HepG2 (cell line): ENCODE results near the gene IPO9. TPM values are rescaled to one million over a fixed set of nuclear protein-coding genes. Genes with fewer than 3 reads are reported as not detected.

ENCODE experiments used
- CHCHD3 ChIP-seq: sonication (generic); formaldehyde crosslinking; IDR thresholded peaks from 2 replicates; pipeline ENCODE4 v1.8.0; 2022; ENCODE audit warnings: mild to moderate bottlenecking, missing genetic modification reagents, moderate library complexity
- GPN1 ChIP-seq: sonication (generic); formaldehyde crosslinking; IDR thresholded peaks from 2 replicates; pipeline ENCODE4 v1.5.1; 2020; ENCODE audit warnings: missing genetic modification reagents, borderline replicate concordance
- GTF3A ChIP-seq: sonication (generic); formaldehyde crosslinking; conservative IDR thresholded peaks from 2 replicates; pipeline ENCODE4 v1.4.0; 2020; ENCODE audit warnings: mild to moderate bottlenecking, missing genetic modification reagents
- KAT7 ChIP-seq: IDR thresholded peaks from 2 replicates; pipeline ENCODE4 v1.6.1; 2018; ENCODE audit warnings: borderline replicate concordance, missing compliant biosample characterization
- NFYC ChIP-seq: IDR thresholded peaks from 2 replicates; pipeline ENCODE4 v1.6.1; 2016; ENCODE audit warnings: missing genetic modification reagents, missing compliant biosample characterization
- PAF1 ChIP-seq: IDR thresholded peaks from 2 replicates; pipeline ENCODE4 v1.6.1; 2016; ENCODE audit warnings: missing genetic modification reagents, missing compliant biosample characterization
- PHF8 ChIP-seq: sonication (generic); formaldehyde crosslinking; IDR thresholded peaks from 2 replicates; pipeline ENCODE4 v1.5.0; 2020; ENCODE audit warnings: missing genetic modification reagents
- TSC22D2 ChIP-seq: sonication (generic); formaldehyde crosslinking; IDR thresholded peaks from 2 replicates; pipeline ENCODE4 v1.5.1; 2020; ENCODE audit warnings: missing genetic modification reagents, mild to moderate bottlenecking, borderline replicate concordance
- U2AF2 ChIP-seq: fragments of 200-400 bp; formaldehyde crosslinking; IDR thresholded peaks from 2 replicates; pipeline ENCODE4 v1.6.1; 2017; ENCODE audit warnings: low read depth, mild to moderate bottlenecking, low read length
- ZNF160 ChIP-seq: sonication (generic); formaldehyde crosslinking; IDR thresholded peaks from 2 replicates; pipeline ENCODE4 v1.8.0; 2022; ENCODE audit warnings: mild to moderate bottlenecking, inconsistent platforms, missing genetic modification reagents
- ZNF30 ChIP-seq: sonication (generic); formaldehyde crosslinking; IDR thresholded peaks from 2 replicates; pipeline ENCODE4 v1.5.0; 2020; ENCODE audit warnings: mild to moderate bottlenecking, missing genetic modification reagents
- ZNF547 ChIP-seq: sonication (generic); formaldehyde crosslinking; IDR thresholded peaks from 2 replicates; pipeline ENCODE4 v1.5.1; 2020; ENCODE audit warnings: mild to moderate bottlenecking, missing genetic modification reagents
- polyA plus RNA-seq, 8 experiments: library from polyadenylated mRNA; depleted of rRNA in 3 of 8; stranded (reverse) in 7 of 8; unstranded in 1 of 8; fragments of >200 nt; fragmentation: Illumina TruSeq in 4 of 8; extraction: Trizol in 4 of 8; gene quantifications; 2 replicates each; pipeline versions ENCODE4 v1.2.1 to v1.2.3, GENCODE V29; 2011 to 2016; ENCODE audit warnings: low read depth in 4 of 8, missing spikeins in 1 of 8, mixed read lengths in 1 of 8; ENCODE audit not compliant: insufficient read depth in 1 of 8
- total RNA-seq, 5 experiments: library from RNA; depleted of rRNA; stranded (reverse); fragments of >200 nt; fragmentation: Illumina TruSeq; extraction: Trizol; gene quantifications; 2 replicates each; pipeline ENCODE4 v1.2.3, GENCODE V29; 2016; ENCODE audit warnings: low read depth in 1 of 5
- TF ChIP-seq, protein P1 (sequence below): sonication (generic); formaldehyde crosslinking; IDR thresholded peaks from 2 replicates; pipeline ENCODE4 v1.4.0; 2020; ENCODE audit warnings: missing genetic modification reagents, borderline replicate concordance
- TF ChIP-seq, protein P2 (sequence below): sonication (generic); formaldehyde crosslinking; IDR thresholded peaks from 2 replicates; pipeline ENCODE4 v1.5.0; 2020; ENCODE audit warnings: missing genetic modification reagents
- TF ChIP-seq, protein P3 (sequence below): sonication (generic); formaldehyde crosslinking; IDR thresholded peaks from 2 replicates; pipeline ENCODE4 v1.8.1; 2023; ENCODE audit warnings: missing genetic modification reagents, inconsistent platforms, borderline replicate concordance
- TF ChIP-seq, protein P4 (sequence below): sonication (generic); formaldehyde crosslinking; IDR thresholded peaks from 2 replicates; pipeline ENCODE4 v1.8.0; 2022; ENCODE audit warnings: mild to moderate bottlenecking, missing genetic modification reagents
- TF ChIP-seq, protein P5 (sequence below): sonication (generic); formaldehyde crosslinking; IDR thresholded peaks from 2 replicates; pipeline ENCODE4 v1.5.0; 2020; ENCODE audit warnings: mild to moderate bottlenecking, missing genetic modification reagents
- TF ChIP-seq, protein P6 (sequence below): sonication (generic); formaldehyde crosslinking; IDR thresholded peaks from 2 replicates; pipeline ENCODE4 v1.9.0; 2021; ENCODE audit warnings: missing genetic modification reagents, borderline replicate concordance

Gene IPO9
- total and polyA plus RNA-seq, 2 of the 13 experiments (the other 11 are each of a cell fraction or from before 2014, with no cell fraction given): 31.0 to 34.8 TPM

DNA sequence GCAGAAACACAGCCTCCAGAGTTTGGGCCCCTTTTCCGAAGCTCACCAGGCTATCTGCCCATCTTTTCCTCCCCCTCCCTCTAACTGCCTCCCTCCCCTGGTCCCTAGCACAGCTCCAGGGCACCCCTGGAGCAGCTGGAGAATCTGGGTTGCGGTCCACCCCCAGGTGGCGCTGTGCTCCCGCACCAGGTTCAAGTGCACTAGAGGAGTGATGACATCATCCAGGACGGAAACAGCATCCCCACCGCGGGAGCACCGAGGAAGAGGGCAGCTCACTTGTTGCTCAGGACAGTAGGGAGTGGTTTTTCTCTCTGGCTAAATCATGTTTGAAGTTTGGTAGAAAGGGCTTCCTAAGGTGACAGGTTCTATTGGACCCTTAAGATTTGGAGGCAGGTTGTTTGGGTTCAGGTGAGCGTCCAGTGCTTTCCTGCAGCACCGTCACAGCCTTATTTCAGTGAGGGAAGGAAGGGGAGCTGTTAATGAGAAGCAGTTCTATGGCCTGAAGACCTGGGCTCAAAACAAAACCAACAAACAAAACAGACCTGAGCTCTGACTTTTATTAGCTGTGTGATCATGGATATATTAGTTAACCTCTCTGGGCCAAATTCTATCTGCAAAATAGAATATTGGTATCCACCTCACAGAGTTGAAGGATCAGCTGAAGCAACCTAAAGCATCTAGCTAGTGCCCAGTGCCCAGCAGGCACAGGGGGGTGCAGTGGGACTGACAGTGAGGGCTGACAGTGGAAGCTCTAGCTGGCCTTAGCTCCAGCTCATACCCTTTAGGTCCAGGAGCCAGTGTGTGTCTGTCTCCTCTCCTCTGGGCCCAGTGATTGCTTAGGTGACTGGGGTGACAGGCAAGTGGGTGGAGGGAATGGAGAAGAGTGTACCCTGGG lies 67.2 kb downstream of the IPO9 start (continued):
- TF ChIP-seq, protein P1, sequence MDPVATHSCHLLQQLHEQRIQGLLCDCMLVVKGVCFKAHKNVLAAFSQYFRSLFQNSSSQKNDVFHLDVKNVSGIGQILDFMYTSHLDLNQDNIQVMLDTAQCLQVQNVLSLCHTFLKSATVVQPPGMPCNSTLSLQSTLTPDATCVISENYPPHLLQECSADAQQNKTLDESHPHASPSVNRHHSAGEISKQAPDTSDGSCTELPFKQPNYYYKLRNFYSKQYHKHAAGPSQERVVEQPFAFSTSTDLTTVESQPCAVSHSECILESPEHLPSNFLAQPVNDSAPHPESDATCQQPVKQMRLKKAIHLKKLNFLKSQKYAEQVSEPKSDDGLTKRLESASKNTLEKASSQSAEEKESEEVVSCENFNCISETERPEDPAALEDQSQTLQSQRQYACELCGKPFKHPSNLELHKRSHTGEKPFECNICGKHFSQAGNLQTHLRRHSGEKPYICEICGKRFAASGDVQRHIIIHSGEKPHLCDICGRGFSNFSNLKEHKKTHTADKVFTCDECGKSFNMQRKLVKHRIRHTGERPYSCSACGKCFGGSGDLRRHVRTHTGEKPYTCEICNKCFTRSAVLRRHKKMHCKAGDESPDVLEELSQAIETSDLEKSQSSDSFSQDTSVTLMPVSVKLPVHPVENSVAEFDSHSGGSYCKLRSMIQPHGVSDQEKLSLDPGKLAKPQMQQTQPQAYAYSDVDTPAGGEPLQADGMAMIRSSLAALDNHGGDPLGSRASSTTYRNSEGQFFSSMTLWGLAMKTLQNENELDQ (CRISPR knock-in tag): no peak
- TF ChIP-seq KAT7 (CRISPR knock-in tag) (no peak), TSC22D2 (CRISPR knock-in tag) (0 out of 2 replicates have a peak, but pooled peaks have one; percentile 65), GPN1 (no peak), GTF3A (no peak), NFYC (CRISPR knock-in tag) (no peak), PHF8 (CRISPR knock-in tag) (peak; percentile 34; the same call in 1 of the 2 replicates), ZNF30 (CRISPR knock-in tag) (no peak), ZNF547 (no peak), U2AF2 (no peak), CHCHD3 (CRISPR knock-in tag) (no peak), ZNF160 (CRISPR knock-in tag) (no peak), PAF1 (no peak)
- TF ChIP-seq, protein P2, sequence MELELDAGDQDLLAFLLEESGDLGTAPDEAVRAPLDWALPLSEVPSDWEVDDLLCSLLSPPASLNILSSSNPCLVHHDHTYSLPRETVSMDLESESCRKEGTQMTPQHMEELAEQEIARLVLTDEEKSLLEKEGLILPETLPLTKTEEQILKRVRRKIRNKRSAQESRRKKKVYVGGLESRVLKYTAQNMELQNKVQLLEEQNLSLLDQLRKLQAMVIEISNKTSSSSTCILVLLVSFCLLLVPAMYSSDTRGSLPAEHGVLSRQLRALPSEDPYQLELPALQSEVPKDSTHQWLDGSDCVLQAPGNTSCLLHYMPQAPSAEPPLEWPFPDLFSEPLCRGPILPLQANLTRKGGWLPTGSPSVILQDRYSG: no peak
- TF ChIP-seq, protein P3, sequence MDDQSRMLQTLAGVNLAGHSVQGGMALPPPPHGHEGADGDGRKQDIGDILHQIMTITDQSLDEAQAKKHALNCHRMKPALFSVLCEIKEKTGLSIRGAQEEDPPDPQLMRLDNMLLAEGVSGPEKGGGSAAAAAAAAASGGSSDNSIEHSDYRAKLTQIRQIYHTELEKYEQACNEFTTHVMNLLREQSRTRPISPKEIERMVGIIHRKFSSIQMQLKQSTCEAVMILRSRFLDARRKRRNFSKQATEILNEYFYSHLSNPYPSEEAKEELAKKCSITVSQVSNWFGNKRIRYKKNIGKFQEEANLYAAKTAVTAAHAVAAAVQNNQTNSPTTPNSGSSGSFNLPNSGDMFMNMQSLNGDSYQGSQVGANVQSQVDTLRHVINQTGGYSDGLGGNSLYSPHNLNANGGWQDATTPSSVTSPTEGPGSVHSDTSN (CRISPR knock-in tag): no peak
- TF ChIP-seq, protein P4, sequence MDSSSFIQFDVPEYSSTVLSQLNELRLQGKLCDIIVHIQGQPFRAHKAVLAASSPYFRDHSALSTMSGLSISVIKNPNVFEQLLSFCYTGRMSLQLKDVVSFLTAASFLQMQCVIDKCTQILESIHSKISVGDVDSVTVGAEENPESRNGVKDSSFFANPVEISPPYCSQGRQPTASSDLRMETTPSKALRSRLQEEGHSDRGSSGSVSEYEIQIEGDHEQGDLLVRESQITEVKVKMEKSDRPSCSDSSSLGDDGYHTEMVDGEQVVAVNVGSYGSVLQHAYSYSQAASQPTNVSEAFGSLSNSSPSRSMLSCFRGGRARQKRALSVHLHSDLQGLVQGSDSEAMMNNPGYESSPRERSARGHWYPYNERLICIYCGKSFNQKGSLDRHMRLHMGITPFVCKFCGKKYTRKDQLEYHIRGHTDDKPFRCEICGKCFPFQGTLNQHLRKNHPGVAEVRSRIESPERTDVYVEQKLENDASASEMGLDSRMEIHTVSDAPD: no peak
- TF ChIP-seq, protein P5, sequence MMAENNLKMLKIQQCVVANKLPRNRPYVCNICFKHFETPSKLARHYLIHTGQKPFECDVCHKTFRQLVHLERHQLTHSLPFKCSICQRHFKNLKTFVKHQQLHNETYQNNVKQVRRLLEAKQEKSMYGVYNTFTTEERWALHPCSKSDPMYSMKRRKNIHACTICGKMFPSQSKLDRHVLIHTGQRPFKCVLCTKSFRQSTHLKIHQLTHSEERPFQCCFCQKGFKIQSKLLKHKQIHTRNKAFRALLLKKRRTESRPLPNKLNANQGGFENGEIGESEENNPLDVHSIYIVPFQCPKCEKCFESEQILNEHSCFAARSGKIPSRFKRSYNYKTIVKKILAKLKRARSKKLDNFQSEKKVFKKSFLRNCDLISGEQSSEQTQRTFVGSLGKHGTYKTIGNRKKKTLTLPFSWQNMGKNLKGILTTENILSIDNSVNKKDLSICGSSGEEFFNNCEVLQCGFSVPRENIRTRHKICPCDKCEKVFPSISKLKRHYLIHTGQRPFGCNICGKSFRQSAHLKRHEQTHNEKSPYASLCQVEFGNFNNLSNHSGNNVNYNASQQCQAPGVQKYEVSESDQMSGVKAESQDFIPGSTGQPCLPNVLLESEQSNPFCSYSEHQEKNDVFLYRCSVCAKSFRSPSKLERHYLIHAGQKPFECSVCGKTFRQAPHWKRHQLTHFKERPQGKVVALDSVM: no peak
- TF ChIP-seq, protein P6, sequence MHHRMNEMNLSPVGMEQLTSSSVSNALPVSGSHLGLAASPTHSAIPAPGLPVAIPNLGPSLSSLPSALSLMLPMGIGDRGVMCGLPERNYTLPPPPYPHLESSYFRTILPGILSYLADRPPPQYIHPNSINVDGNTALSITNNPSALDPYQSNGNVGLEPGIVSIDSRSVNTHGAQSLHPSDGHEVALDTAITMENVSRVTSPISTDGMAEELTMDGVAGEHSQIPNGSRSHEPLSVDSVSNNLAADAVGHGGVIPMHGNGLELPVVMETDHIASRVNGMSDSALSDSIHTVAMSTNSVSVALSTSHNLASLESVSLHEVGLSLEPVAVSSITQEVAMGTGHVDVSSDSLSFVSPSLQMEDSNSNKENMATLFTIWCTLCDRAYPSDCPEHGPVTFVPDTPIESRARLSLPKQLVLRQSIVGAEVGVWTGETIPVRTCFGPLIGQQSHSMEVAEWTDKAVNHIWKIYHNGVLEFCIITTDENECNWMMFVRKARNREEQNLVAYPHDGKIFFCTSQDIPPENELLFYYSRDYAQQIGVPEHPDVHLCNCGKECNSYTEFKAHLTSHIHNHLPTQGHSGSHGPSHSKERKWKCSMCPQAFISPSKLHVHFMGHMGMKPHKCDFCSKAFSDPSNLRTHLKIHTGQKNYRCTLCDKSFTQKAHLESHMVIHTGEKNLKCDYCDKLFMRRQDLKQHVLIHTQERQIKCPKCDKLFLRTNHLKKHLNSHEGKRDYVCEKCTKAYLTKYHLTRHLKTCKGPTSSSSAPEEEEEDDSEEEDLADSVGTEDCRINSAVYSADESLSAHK: no peak
